ENCODE results near the gene MRPS15.

GRCh38 chr1:36471830-36472641, 7.9 kb upstream of the MRPS15 start:
- TF ChIP-seq CTCF (IDR thresholded peaks at IDR 0.05; ENCODE audit: insufficient read depth, low read depth, low read length) (no peak), EZH2 (IDR thresholded peaks at IDR 0.05; ENCODE audit: insufficient read depth, low read length) (no peak)
